ENCODE results near the gene KLHL22.

The KLHL22 gene

GRCh38 chr22:20408891-20409290 lies 86.7 kb downstream of the KLHL22 start:
- no peak for DNase-seq (ENCODE audit: low spot score)
- in situ Hi-C loops (cut with MboI; ENCODE audit: low pct_unique_long_range_greater_than_20kb, low sequenced_read_pairs, unreplicated experiment) = no loop called here
- TF ChIP-seq, protein P1, sequence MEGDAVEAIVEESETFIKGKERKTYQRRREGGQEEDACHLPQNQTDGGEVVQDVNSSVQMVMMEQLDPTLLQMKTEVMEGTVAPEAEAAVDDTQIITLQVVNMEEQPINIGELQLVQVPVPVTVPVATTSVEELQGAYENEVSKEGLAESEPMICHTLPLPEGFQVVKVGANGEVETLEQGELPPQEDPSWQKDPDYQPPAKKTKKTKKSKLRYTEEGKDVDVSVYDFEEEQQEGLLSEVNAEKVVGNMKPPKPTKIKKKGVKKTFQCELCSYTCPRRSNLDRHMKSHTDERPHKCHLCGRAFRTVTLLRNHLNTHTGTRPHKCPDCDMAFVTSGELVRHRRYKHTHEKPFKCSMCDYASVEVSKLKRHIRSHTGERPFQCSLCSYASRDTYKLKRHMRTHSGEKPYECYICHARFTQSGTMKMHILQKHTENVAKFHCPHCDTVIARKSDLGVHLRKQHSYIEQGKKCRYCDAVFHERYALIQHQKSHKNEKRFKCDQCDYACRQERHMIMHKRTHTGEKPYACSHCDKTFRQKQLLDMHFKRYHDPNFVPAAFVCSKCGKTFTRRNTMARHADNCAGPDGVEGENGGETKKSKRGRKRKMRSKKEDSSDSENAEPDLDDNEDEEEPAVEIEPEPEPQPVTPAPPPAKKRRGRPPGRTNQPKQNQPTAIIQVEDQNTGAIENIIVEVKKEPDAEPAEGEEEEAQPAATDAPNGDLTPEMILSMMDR (IDR thresholded peaks at IDR 0.05; ENCODE audit: extremely low read depth, insufficient read depth, missing control alignments) = no peak

DNA sequence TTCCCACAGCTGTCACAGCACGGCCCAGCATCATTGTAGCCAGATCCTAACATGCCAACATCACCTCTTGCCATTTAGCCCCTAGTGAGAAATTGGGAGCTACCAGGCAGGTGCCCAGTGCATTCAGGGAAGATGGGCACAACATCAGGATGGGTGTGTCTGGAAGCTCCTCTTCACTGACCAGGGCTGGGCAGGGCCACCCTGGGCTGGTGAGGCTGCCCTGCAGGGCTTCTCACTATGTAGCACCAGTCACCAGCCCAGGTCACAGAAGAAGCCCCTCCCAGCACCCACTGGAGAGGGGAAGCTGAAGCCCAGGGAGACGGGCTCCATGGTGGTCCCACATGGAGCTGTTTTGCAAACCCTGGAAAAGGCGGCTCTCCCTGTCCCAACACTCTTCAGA lies 87.8 kb downstream of the KLHL22 start:
- no peak for DNase-seq (ENCODE audit: low spot score)
- in situ Hi-C loops (cut with MboI; ENCODE audit: low pct_unique_long_range_greater_than_20kb, low sequenced_read_pairs, unreplicated experiment) = no loop called here
- TF ChIP-seq, protein P1 (IDR thresholded peaks at IDR 0.05; ENCODE audit: extremely low read depth, insufficient read depth, missing control alignments) = no peak

GRCh38 chr22:20406686-20407408 lies 88.7 kb downstream of the KLHL22 start:
- TF ChIP-seq, protein P1 (IDR thresholded peaks at IDR 0.05; ENCODE audit: extremely low read depth, insufficient read depth, missing control alignments) = no peak
- in situ Hi-C loops (cut with MboI; ENCODE audit: low pct_unique_long_range_greater_than_20kb, low sequenced_read_pairs, unreplicated experiment) = no loop called here
- DNase-seq (ENCODE audit: low spot score) = no peak

- no peak for DNase-seq (ENCODE audit: low spot score)
- TF ChIP-seq, protein P1 (IDR thresholded peaks at IDR 0.05; ENCODE audit: extremely low read depth, insufficient read depth, missing control alignments) = no peak
- in situ Hi-C loops (cut with MboI; ENCODE audit: low pct_unique_long_range_greater_than_20kb, low sequenced_read_pairs, unreplicated experiment) = no loop called here
Measured at GRCh38 chr22:20405931-20406685, 89.5 kb downstream of the KLHL22 start.

- DNase-seq (ENCODE audit: low spot score) = no peak
- in situ Hi-C loops (cut with MboI; ENCODE audit: low pct_unique_long_range_greater_than_20kb, low sequenced_read_pairs, unreplicated experiment) = no loop called here
- TF ChIP-seq, protein P1 (IDR thresholded peaks at IDR 0.05; ENCODE audit: extremely low read depth, insufficient read depth, missing control alignments) = no peak
Measured at GRCh38 chr22:20405291-20405930, 90.2 kb downstream of the KLHL22 start.

DNA sequence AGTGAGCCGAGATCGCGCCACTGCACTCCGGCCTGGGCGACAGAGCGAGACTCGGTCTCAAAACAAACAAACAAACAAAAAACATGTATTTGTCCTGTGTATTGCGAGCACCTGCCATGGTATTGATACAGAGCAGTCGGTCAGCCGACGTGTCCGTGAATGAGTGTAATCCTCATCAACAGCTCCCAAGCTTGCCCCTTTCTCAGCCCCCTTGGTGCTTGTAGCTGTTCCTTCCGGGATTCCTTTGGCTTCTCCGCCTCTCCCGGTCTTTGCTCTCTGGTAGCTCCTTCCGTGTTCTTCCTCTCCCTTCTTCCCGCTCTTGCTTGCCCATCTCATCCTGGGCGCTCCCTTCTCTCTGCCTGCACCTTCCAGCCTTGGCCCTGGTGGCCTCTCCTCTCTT lies 90.7 kb downstream of the KLHL22 start:
- TF ChIP-seq, protein P1 (IDR thresholded peaks at IDR 0.05; ENCODE audit: extremely low read depth, insufficient read depth, missing control alignments) = no peak
- in situ Hi-C loops (cut with MboI; ENCODE audit: low pct_unique_long_range_greater_than_20kb, low sequenced_read_pairs, unreplicated experiment) = no loop called here
- DNase-seq (ENCODE audit: low spot score) = no peak

All from GM13977 (cell line).